Natural killer cell (primary cell): Measurements from ENCODE around the gene MED13L. TPM values are rescaled to one million over a fixed set of nuclear protein-coding genes. Genes with fewer than 3 reads are reported as not detected.

ENCODE experiments used
- ATAC-seq, 3 donors: fragments of 150-1000 bp in 2 of 3; fragments of 200-7000 bp in 1 of 3; cut with Tn5 transposase; 1 replicate in 1 of 3; 2 replicates in 2 of 3; pipeline ENCODE4 v1.10.0; 2021; ENCODE audit warnings: mild to moderate bottlenecking in 2 of 3, moderate library complexity in 2 of 3
- DNase-seq, 2 donors: peaks; one replicate each; pipeline versions ENCODE4 v3.0.0 to v3.0.0-alpha.2; 2013 to 2021; ENCODE audit warnings: mixed read lengths in 1 of 2
- H3K27ac ChIP-seq: one replicate; pipeline ENCODE4 v1.5.1; 2013; ENCODE audit warnings: mild to moderate bottlenecking, low read length
- H3K27me3 ChIP-seq: one replicate; pipeline ENCODE4 v1.6.1; 2013; ENCODE audit warnings: low read length; ENCODE audit not compliant: control insufficient read depth, insufficient read depth
- H3K36me3 ChIP-seq: one replicate; pipeline ENCODE4 v1.6.1; 2013; ENCODE audit warnings: low read length; ENCODE audit not compliant: control insufficient read depth, insufficient read depth
- H3K4me1 ChIP-seq: one replicate; pipeline ENCODE4 v1.6.1; 2013; ENCODE audit warnings: low read length; ENCODE audit not compliant: control insufficient read depth, insufficient read depth
- H3K4me3 ChIP-seq: one replicate; pipeline ENCODE4 v1.5.1; 2013; ENCODE audit warnings: low read length
- H3K9me3 ChIP-seq: one replicate; pipeline ENCODE4 v1.6.1; 2013; ENCODE audit warnings: low read length; ENCODE audit not compliant: control insufficient read depth, insufficient read depth
- H3K27ac Mint-ChIP-seq, 2 donors: one replicate each; pipeline ENCODE4 v1.8.0; 2022; ENCODE audit warnings: mild to moderate bottlenecking in 2 of 2, mixed read lengths in 2 of 2, moderate library complexity in 1 of 2
- H3K27me3 Mint-ChIP-seq, 2 donors: one replicate each; pipeline ENCODE4 v1.8.0; 2022; ENCODE audit warnings: low read depth in 2 of 2, mixed read lengths in 2 of 2
- H3K36me3 Mint-ChIP-seq: one replicate; pipeline ENCODE4 v1.8.0; 2022; ENCODE audit warnings: mixed read lengths
- H3K4me1 Mint-ChIP-seq, 2 donors: one replicate each; pipeline ENCODE4 v1.8.0; 2022; ENCODE audit warnings: mixed read lengths in 2 of 2
- H3K4me3 Mint-ChIP-seq: one replicate; pipeline ENCODE4 v1.8.0; 2022; ENCODE audit warnings: mild to moderate bottlenecking, moderate library complexity, mixed read lengths
- H3K9me3 Mint-ChIP-seq, 2 donors: one replicate each; pipeline ENCODE4 v1.8.0; 2022; ENCODE audit warnings: mixed read lengths in 2 of 2
- CTCF ChIP-seq: fragments of 200-600 bp; IDR thresholded peaks from one replicate; pipeline ENCODE4 v1.8.0; 2022; ENCODE audit warnings: antibody characterized with exemption
- whole genome bisulfite sequencing: methylation state at CpG from one replicate; pipeline ENCODE4 v1.1.7; 2013; ENCODE audit warnings: missing lambda C conversion rate; ENCODE audit not compliant: insufficient coverage; 5-methylcytosine and 5-hydroxymethylcytosine counted together
- intact Hi-C: fragments of 100-400 bp; cut with micrococcal nuclease; formaldehyde crosslinking; loops from one replicate; pipeline ENCODE4 v1.14.2; 2022
- total RNA-seq, 4 donors: library from RNA; stranded (reverse); fragments of 120-200 nt in 1 of 4; gene quantifications; one replicate each; pipeline versions ENCODE4 v1.2.3 to v1.2.4, GENCODE V29; 2013 to 2022

The MED13L gene
- total RNA-seq, 3 donors from 2014 or later (not counting 1 experiment from before 2014, with no cell fraction given) = 237 to 316 (median 240) TPM

GRCh38 chr12:116194935-116195431 lies 82.5 kb downstream of the MED13L start:
- 30% methylated on average over 2 of the region's 3 CpGs for WGBS
- TF ChIP-seq CTCF = no peak
- peak; percentile 90 to 96 (median 93) for ATAC-seq

GRCh38 chr12:116189692-116190091 lies 87.8 kb downstream of the MED13L start:
- intact Hi-C loops = no loop called here
- Histone ChIP-seq H3K4me3 (no peak overlapping the region), H3K36me3 (no peaks in the 10 kb centered on the region), H3K9me3 (no peaks in the 10 kb centered on the region), H3K4me1 (peaks cover 5% of the 10 kb centered on the region), H3K27me3 (no peaks in the 10 kb centered on the region), H3K27ac (no peak overlapping the region)
- no peak for ATAC-seq
- Mint-ChIP-seq H3K9me3 (no peaks in the 10 kb centered on the region), H3K4me3 (no peak overlapping the region), H3K27ac (no peak overlapping the region), H3K27me3 (no peaks in the 10 kb centered on the region), H3K36me3 (no peaks in the 10 kb centered on the region), H3K4me1 (peaks cover 52 to 59% of the 10 kb centered on the region in 2 donors)
- TF ChIP-seq CTCF = no peak
- no peak for DNase-seq

More at GRCh38 chr12:116194935-116195431, 82.5 kb downstream of the MED13L start:
- Histone ChIP-seq H3K27me3 (no peaks in the 10 kb centered on the region), H3K4me3 (no peak overlapping the region), H3K4me1 (peaks cover 15% of the 10 kb centered on the region), H3K27ac (peak overlapping the region; percentile 34), H3K36me3 (no peaks in the 10 kb centered on the region), H3K9me3 (no peaks in the 10 kb centered on the region)
- no peaks in the 10 kb centered on the region for H3K27me3 Mint-ChIP-seq
- H3K27ac Mint-ChIP-seq = peak overlapping the region; percentile 59 to 86
- H3K9me3 Mint-ChIP-seq = no peaks in the 10 kb centered on the region
- H3K4me3 Mint-ChIP-seq = peak overlapping the region; percentile 28
- H3K4me1 Mint-ChIP-seq = peaks cover 58% of the 10 kb centered on the region in 2 donors
- no peaks in the 10 kb centered on the region for H3K36me3 Mint-ChIP-seq
- peak; percentile 45 to 85 for DNase-seq
- intact Hi-C loops = loop anchor here (5.0 kb wide), 1 partner anchor 53 kb away; no protein-coding TSS in a partner anchor

- Mint-ChIP-seq H3K27me3 (no peaks in the 10 kb centered on the region), H3K9me3 (no peaks in the 10 kb centered on the region), H3K36me3 (no peaks in the 10 kb centered on the region), H3K27ac (peak overlapping the region in 1 of 2 donors; percentile 41), H3K4me3 (no peak overlapping the region), H3K4me1 (peaks cover 47 to 54% of the 10 kb centered on the region in 2 donors)
- no peaks in the 10 kb centered on the region for H3K9me3 ChIP-seq
- H3K36me3 ChIP-seq = no peaks in the 10 kb centered on the region
- no peaks in the 10 kb centered on the region for H3K4me1 ChIP-seq
- intact Hi-C loops = no loop called here
- no peak for TF ChIP-seq CTCF
- no peaks in the 10 kb centered on the region for H3K27me3 ChIP-seq
- ATAC-seq (no peak), DNase-seq (no peak)
- no peak overlapping the region for H3K27ac ChIP-seq
- WGBS = 72% methylated on average over 3 of the region's 3 CpGs
- H3K4me3 ChIP-seq = no peak overlapping the region
Observed at GRCh38 chr12:116188581-116188980, 88.9 kb downstream of the MED13L start.

- peak; percentile 50 to 73 (median 71) for ATAC-seq
- no peak for TF ChIP-seq CTCF
- Histone ChIP-seq H3K9me3 (no peaks in the 10 kb centered on the region), H3K27me3 (no peaks in the 10 kb centered on the region), H3K27ac (no peak overlapping the region), H3K4me3 (no peak overlapping the region), H3K4me1 (peaks cover 3% of the 10 kb centered on the region), H3K36me3 (no peaks in the 10 kb centered on the region)
- no peak for DNase-seq
- Mint-ChIP-seq H3K4me1 (peaks cover 46 to 60% of the 10 kb centered on the region in 2 donors), H3K27me3 (no peaks in the 10 kb centered on the region), H3K27ac (peak overlapping the region; percentile 54), H3K36me3 (no peaks in the 10 kb centered on the region), H3K4me3 (peak overlapping the region; percentile 45), H3K9me3 (no peaks in the 10 kb centered on the region)
- intact Hi-C loops = no loop called here
- WGBS = 50% methylated on average over 1 of the region's 1 CpG
Observed at GRCh38 chr12:116187151-116187511, 90.4 kb downstream of the MED13L start.
